H1 (cell line): ENCODE data around the gene STAM2. TPM values are rescaled to one million over a fixed set of nuclear protein-coding genes. Genes with fewer than 3 reads are reported as not detected.

Source experiments
- ATF2 ChIP-seq: IDR thresholded peaks from 2 replicates; pipeline ENCODE4 v1.6.1; 2012; ENCODE audit warnings: low read length, inconsistent platforms
- CTCF ChIP-seq, 3 experiments: IDR thresholded peaks; 1 replicate in 2 of 3; 2 replicates in 1 of 3; pipeline versions ENCODE4 v1.5.1 to v1.6.1; 2011; ENCODE audit warnings: low read length in 3 of 3, mild to moderate bottlenecking in 3 of 3, inconsistent platforms in 2 of 3, low read depth in 1 of 3, moderate library complexity in 1 of 3; ENCODE audit not compliant: insufficient read depth in 1 of 3; ENCODE audit errors: control extremely low read depth in 1 of 3
- E2F6 ChIP-seq: IDR thresholded peaks from 2 replicates; pipeline ENCODE4 v1.6.1; 2012; ENCODE audit warnings: inconsistent platforms
- EP300 ChIP-seq, 2 experiments: IDR thresholded peaks; 1 replicate in 1 of 2; 2 replicates in 1 of 2; pipeline ENCODE4 v1.6.1; 2011 to 2012; ENCODE audit warnings: low read depth in 2 of 2, low read length in 2 of 2, mild to moderate bottlenecking in 2 of 2, borderline replicate concordance in 1 of 2, inconsistent platforms in 1 of 2, moderate library complexity in 1 of 2
- HDAC6 ChIP-seq: IDR thresholded peaks from one replicate; pipeline ENCODE4 v1.7.1; 2012; ENCODE audit warnings: low read depth, mild to moderate bottlenecking, inconsistent platforms, low read length, moderate library complexity
- MAFK ChIP-seq: IDR thresholded peaks from 2 replicates; pipeline ENCODE4 v1.6.1; 2012; ENCODE audit warnings: low read depth, mild to moderate bottlenecking, improper control_type of control experiment, low read length
- MAX ChIP-seq: IDR thresholded peaks from 2 replicates; pipeline ENCODE4 v1.6.1; 2012; ENCODE audit warnings: inconsistent platforms
- POLR2A ChIP-seq, 2 experiments: IDR thresholded peaks; 1 replicate in 1 of 2; 2 replicates in 1 of 2; pipeline ENCODE4 v1.6.1; 2011; ENCODE audit warnings: low read depth in 2 of 2, low read length in 2 of 2, mild to moderate bottlenecking in 2 of 2; ENCODE audit errors: control extremely low read depth in 1 of 2
- RAD21 ChIP-seq, 2 experiments: IDR thresholded peaks in 1 of 2; conservative IDR thresholded peaks in 1 of 2; 2 replicates each; pipeline ENCODE4 v1.6.1; 2011; ENCODE audit warnings: low read depth in 2 of 2, low read length in 2 of 2, improper control_type of control experiment in 1 of 2, inconsistent platforms in 1 of 2, mild to moderate bottlenecking in 1 of 2, moderate library complexity in 1 of 2
- RNF2 ChIP-seq: fragments of 200-900, 300-1000 bp; sonication (generic); IDR thresholded peaks from 2 replicates; pipeline ENCODE4 v1.7.1; 2016; ENCODE audit warnings: borderline replicate concordance, low read depth, mild to moderate bottlenecking, antibody characterized with exemption, low read length; ENCODE audit not compliant: poor library complexity, severe bottlenecking; ENCODE audit errors: missing control alignments
- SAP30 ChIP-seq: fragments of 300-600 bp; sonication (generic); IDR thresholded peaks from 2 replicates; pipeline ENCODE4 v1.7.1; 2012; ENCODE audit warnings: low read length, moderate library complexity, mild to moderate bottlenecking, inconsistent platforms; ENCODE audit not compliant: insufficient read depth, insufficient replicate concordance
- SIN3A ChIP-seq, 2 experiments: IDR thresholded peaks in 1 of 2; conservative IDR thresholded peaks in 1 of 2; 2 replicates each; pipeline ENCODE4 v1.6.1; 2011 to 2012; ENCODE audit warnings: low read length in 2 of 2, improper control_type of control experiment in 1 of 2, low read depth in 1 of 2, mild to moderate bottlenecking in 1 of 2
- SP4 ChIP-seq: IDR thresholded peaks from 2 replicates; pipeline ENCODE4 v1.6.1; 2012; ENCODE audit warnings: low read length, inconsistent platforms
- SUZ12 ChIP-seq: fragments of 200-600 bp; sonication (generic); IDR thresholded peaks from 2 replicates; pipeline ENCODE4 v1.6.1; 2012; ENCODE audit warnings: mild to moderate bottlenecking, inconsistent platforms, low read length, moderate library complexity, mixed read lengths
- TAF1 ChIP-seq: IDR thresholded peaks from 2 replicates; pipeline ENCODE4 v1.6.1; 2011; ENCODE audit warnings: mild to moderate bottlenecking, low read depth, low read length
- USF2 ChIP-seq: IDR thresholded peaks from 2 replicates; pipeline ENCODE4 v1.6.1; 2011; ENCODE audit warnings: low read length, improper control_type of control experiment
- polyA plus RNA-seq, 7 experiments: library from polyadenylated mRNA; depleted of rRNA in 3 of 7; stranded (reverse) in 5 of 7; unstranded in 2 of 7; fragments of >200 nt in 5 of 7; fragments of 200-250 nt in 2 of 7; gene quantifications; 1 replicate in 5 of 7; 2 replicates in 1 of 7; 4 replicates in 1 of 7; pipeline versions ENCODE4 v1.2.1 to v1.2.3, GENCODE V29; 2011 to 2013; ENCODE audit warnings: missing spikeins in 2 of 7, mixed read lengths in 2 of 7
- total RNA-seq: library from RNA; stranded (reverse); fragmentation: NEBNext Ultra II Directional; extraction: Animal tissue kit (Norgen Biotek cat#: 25700); gene quantifications from 2 replicates; pipeline ENCODE4 v1.2.1, GENCODE V29; 2021

Gene STAM2
- total and polyA plus RNA-seq, 2 of the 8 experiments (the other 6 are each of a cell fraction or from before 2014, with no cell fraction given), result 5.4 to 9.4 TPM

- TF ChIP-seq EP300 (IDR thresholded peaks at IDR 0.05; ENCODE audit: borderline replicate concordance in 1 of 2, low read depth in 2 of 2, low read length in 2 of 2) (no peak), USF2 (no peak), TAF1 (0 out of 2 replicates have a peak, but pooled peaks have one; percentile 0), MAX (no peak; the same call in 1 of the 2 replicates), MAFK (no peak), E2F6 (peak; percentile 69), HDAC6 (no peak), CTCF (IDR thresholded peaks at IDR 0.05; ENCODE audit: control extremely low read depth in 1 of 3, insufficient read depth in 1 of 3, low read depth in 1 of 3, low read length in 3 of 3) (no peak), POLR2A (IDR thresholded peaks at IDR 0.05; ENCODE audit: control extremely low read depth in 1 of 2, low read depth in 2 of 2, low read length in 2 of 2) (no peak), RNF2 (peak; percentile 47), SP4 (no peak), ATF2 (no peak), SIN3A (conservative IDR thresholded peaks at IDR 0.05 in 1 of 2, IDR thresholded peaks at IDR 0.05 in 1 of 2; ENCODE audit: low read depth in 1 of 2, low read length in 2 of 2) (peak in 1 of 2 experiments; percentile 18; a peak in 1 of 4 replicates), SUZ12 (peak; percentile 83), RAD21 (IDR thresholded peaks at IDR 0.05 in 1 of 2, conservative IDR thresholded peaks at IDR 0.05 in 1 of 2; ENCODE audit: low read depth in 2 of 2, low read length in 2 of 2) (no peak), SAP30 (no peak)
Observed at GRCh38 chr2:152097801-152098495, 77.6 kb downstream of the STAM2 start (continued).
